GM12878 (cell line): Measurements from ENCODE around the gene ROR2. TPM values are rescaled to one million over a fixed set of nuclear protein-coding genes. Genes with fewer than 3 reads are reported as not detected.

ENCODE experiments used
- ATAC-seq: fragments of 200-7000 bp; cut with Tn5 transposase; 3 replicates; pipeline ENCODE4 v1.9.1; 2020; ENCODE audit warnings: mild to moderate bottlenecking, moderate library complexity
- BruUV-seq: library from RNA; stranded (reverse); fragments of 400-500 nt; replicated peaks from 2 replicates; lab custom pipeline; 2021; lab: Mats Ljungman, UMichigan
- CTCF ChIA-PET: fragments of 300-600 bp; sonication (Branson Sonifier 250); formaldehyde crosslinking; extraction: SDS; loops from one replicate; lab custom pipeline; 2021; ENCODE audit warnings: inconsistent platforms; lab: Yijun Ruan, JAX
- POLR2A ChIA-PET: fragments of 350-600 bp; formaldehyde crosslinking; extraction: SDS; loops from one replicate; lab custom pipeline; 2021; ENCODE audit warnings: inconsistent platforms; lab: Charles Lee
- RAD21 ChIA-PET: fragments of 300-600 bp; sonication (Branson Sonifier 250); formaldehyde crosslinking; loops from one replicate; lab custom pipeline; 2023; ENCODE audit warnings: antibody characterized with exemption; ENCODE audit not compliant: unreplicated experiment; lab: Charles Lee
- SMC1A ChIA-PET: fragments of 300-600 bp; sonication (Branson Sonifier 250); formaldehyde crosslinking; loops from one replicate; lab custom pipeline; 2023; ENCODE audit not compliant: unreplicated experiment, uncharacterized antibody; lab: Charles Lee
- DNase-seq: peaks from one replicate; pipeline ENCODE4 v3.0.0-alpha.2; 2011; ENCODE audit warnings: low read depth, low spot score
- FAIRE-seq: peaks from 3 replicates; lab custom pipeline; 2011; peaks lifted over from hg19 to GRCh38; lab: Jason Lieb, UNC
- H2AFZ ChIP-seq: 2 replicates; pipeline ENCODE4 v1.6.0; 2011; ENCODE audit warnings: low read depth, low read length, control low read depth; ENCODE audit not compliant: control insufficient read depth
- H3K27ac ChIP-seq: 2 replicates; pipeline ENCODE4 v1.5.1; 2011; ENCODE audit warnings: control low read depth; ENCODE audit not compliant: control insufficient read depth, insufficient read depth
- H3K27me3 ChIP-seq, 2 experiments: replicated peaks in 1 of 2; 2 replicates each; pipeline versions ENCODE4 v1.6.0 to v1.6.1; 2011; ENCODE audit warnings: low read length in 1 of 2; ENCODE audit not compliant: control insufficient read depth in 2 of 2, insufficient read depth in 2 of 2
- H3K36me3 ChIP-seq, 2 experiments: 2 replicates each; pipeline ENCODE4 v1.5.1; 2011; ENCODE audit warnings: low read length in 1 of 2; ENCODE audit not compliant: control insufficient read depth in 2 of 2, insufficient read depth in 2 of 2
- H3K4me1 ChIP-seq: 2 replicates; pipeline ENCODE4 v1.6.1; 2011; ENCODE audit warnings: mild to moderate bottlenecking, low read length, moderate library complexity, mixed read lengths; ENCODE audit not compliant: control insufficient read depth, insufficient read depth
- H3K4me2 ChIP-seq: 2 replicates; pipeline ENCODE4 v1.6.0; 2011; ENCODE audit warnings: control low read depth; ENCODE audit not compliant: control insufficient read depth, insufficient read depth
- H3K4me3 ChIP-seq: fragments of 200-600 bp; sonication (generic); 2 replicates; pipeline ENCODE4 v1.5.1; 2016
- H3K79me2 ChIP-seq: 2 replicates; pipeline ENCODE4 v1.6.0; 2011; ENCODE audit warnings: low read length; ENCODE audit not compliant: control insufficient read depth, insufficient read depth
- H3K9ac ChIP-seq: 2 replicates; pipeline ENCODE4 v1.8.0; 2011; ENCODE audit warnings: low read length, control low read depth, mixed read lengths; ENCODE audit not compliant: control insufficient read depth, insufficient read depth
- H3K9me3 ChIP-seq: replicated peaks from 3 replicates; pipeline ENCODE4 v1.5.1; 2011; ENCODE audit warnings: mild to moderate bottlenecking, low read length; ENCODE audit not compliant: control insufficient read depth, insufficient read depth
- H4K20me1 ChIP-seq: 2 replicates; pipeline ENCODE4 v1.6.0; 2011; ENCODE audit not compliant: control insufficient read depth, insufficient read depth
- ETV6 ChIP-seq, 2 experiments: fragments of 450-650 bp in 1 of 2; IDR thresholded peaks in 1 of 2; conservative IDR thresholded peaks in 1 of 2; 2 replicates each; pipeline ENCODE4 v1.6.1; 2014; ENCODE audit warnings: antibody characterized with exemption in 1 of 2, borderline replicate concordance in 1 of 2, low read depth in 1 of 2, mild to moderate bottlenecking in 1 of 2, moderate library complexity in 1 of 2
- FOS ChIP-seq: IDR thresholded peaks from 3 replicates; pipeline ENCODE4 v1.6.1; 2011; ENCODE audit warnings: borderline replicate concordance; ENCODE audit not compliant: insufficient read length; ENCODE audit errors: extremely low read depth
- FOXM1 ChIP-seq: IDR thresholded peaks from 2 replicates; pipeline ENCODE4 v1.6.1; 2012; ENCODE audit warnings: low read depth, mild to moderate bottlenecking, inconsistent platforms, low read length, moderate library complexity
- GATAD2B ChIP-seq: fragments of 450-650 bp; conservative IDR thresholded peaks from 2 replicates; pipeline ENCODE4 v1.6.1; 2017; ENCODE audit warnings: low read depth, mild to moderate bottlenecking, moderate library complexity
- KDM1A ChIP-seq: fragments of 200-600 bp; sonication (generic); IDR thresholded peaks from 2 replicates; pipeline ENCODE4 v1.6.1; 2016; ENCODE audit warnings: borderline replicate concordance
- RELA ChIP-seq: fragments of 450-650 bp; IDR thresholded peaks from 2 replicates; pipeline ENCODE4 v1.8.0; 2014; ENCODE audit warnings: borderline replicate concordance; ENCODE audit not compliant: partially characterized antibody
- SREBF1 ChIP-seq: IDR thresholded peaks from 2 replicates; pipeline ENCODE4 v1.6.1; 2012; ENCODE audit warnings: mild to moderate bottlenecking, low read length
- TCF3 ChIP-seq: IDR thresholded peaks from 2 replicates; pipeline ENCODE4 v1.6.1; 2012; ENCODE audit warnings: low read depth, mild to moderate bottlenecking, low read length, borderline replicate concordance; ENCODE audit not compliant: insufficient read depth
- ZNF217 ChIP-seq: fragments of 450-650 bp; IDR thresholded peaks from 2 replicates; pipeline ENCODE4 v1.6.1; 2017; ENCODE audit warnings: antibody characterized with exemption, mild to moderate bottlenecking
- WGBS: methylation state at CpG from one replicate; pipeline ENCODE4 v1.1.6; 2016; ENCODE audit warnings: low lambda C conversion rate; ENCODE audit not compliant: insufficient replicate concordance, insufficient coverage; ENCODE audit errors: missing lambda C conversion rate; 5-methylcytosine and 5-hydroxymethylcytosine counted together
- in situ Hi-C: fragments of 300-500 bp; cut with MboI; formaldehyde crosslinking; loops from 9 replicates; pipeline ENCODE4 v1.14.3; 2018; ENCODE audit warnings: mixed read lengths
- intact Hi-C: fragments of 100-400 bp; cut with micrococcal nuclease; formaldehyde crosslinking; loops from one replicate; pipeline ENCODE4 v1.14.2; 2022; ENCODE audit not compliant: unreplicated experiment
- polyA plus RNA-seq, 11 experiments: library from polyadenylated mRNA; depleted of rRNA in 4 of 11; unstranded in 6 of 11; stranded (reverse) in 5 of 11; fragments of >200 nt; fragmentation: Nextera tagmentation in 4 of 11; fragmentation: Illumina TruSeq in 1 of 11; extraction: Ambion mirVana in 4 of 11; extraction: Trizol in 1 of 11; gene quantifications; 1 replicate in 1 of 11; 2 replicates in 10 of 11; pipeline versions ENCODE4 v1.2.1 to v1.2.3, GENCODE V29; 2011 to 2016; ENCODE audit warnings: inconsistent platforms in 2 of 11, missing spikeins in 2 of 11, low read depth in 1 of 11
- total RNA-seq, 4 experiments: library from RNA; depleted of rRNA in 3 of 4; stranded (reverse); fragments of >200 nt in 3 of 4; fragmentation: Illumina TruSeq in 1 of 4; extraction: Trizol in 1 of 4; gene quantifications; 2 replicates each; pipeline versions ENCODE4 v1.2.1 to v1.2.3, GENCODE V29; 2013 to 2021
- TF ChIP-seq, protein P1 (sequence below): fragments of 450-650 bp; IDR thresholded peaks from 2 replicates; pipeline ENCODE4 v1.6.1; 2017; ENCODE audit warnings: mild to moderate bottlenecking, moderate library complexity

ROR2 gene
- total and polyA plus RNA-seq, 10 of the 15 experiments (the other 5 are each of a cell fraction or from before 2014, with no cell fraction given): 0.03 to 0.05 TPM; not detected in 8

DNA sequence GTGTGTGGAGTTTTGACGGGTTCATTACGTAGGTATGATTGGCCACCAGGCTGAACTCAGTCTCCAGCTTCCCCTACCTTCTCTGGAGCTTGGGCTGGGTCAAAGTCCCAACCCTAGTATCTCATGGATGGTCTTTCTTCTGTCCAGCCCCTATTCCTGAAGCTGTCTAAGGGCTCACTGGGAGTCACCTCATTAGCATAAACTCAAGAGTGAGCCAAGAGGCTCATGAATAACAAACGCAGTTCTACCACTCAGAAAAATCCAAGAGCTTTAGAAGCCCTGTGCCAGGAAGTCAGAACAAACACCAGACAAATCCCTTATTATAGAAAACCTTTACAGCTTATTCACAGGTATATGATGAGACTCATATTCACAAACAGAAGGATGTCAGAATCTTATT lies 346.1 kb downstream of the ROR2 start:
- BruUV-seq: no TSS peak
- H3K9me3 ChIP-seq: no peaks in the 10 kb centered on the region
- no peak overlapping the region for H3K9ac ChIP-seq
- 2% methylated on average over 3 of the region's 3 CpGs for WGBS
- H3K79me2 ChIP-seq: no peaks in the 10 kb centered on the region
- ChIA-PET RAD21 (no interaction called here), SMC1A (interaction anchor here (0.6 to 0.7 kb wide), 2 partner anchors 13 to 33 kb away, joined by 3 read pairs; no protein-coding TSS in a partner anchor), POLR2A (no interaction called here), CTCF (interaction anchor here (0.5 to 0.6 kb wide), 2 partner anchors 11 to 14 kb away, joined by 3 to 4 read pairs; no protein-coding TSS in a partner anchor)
- TF ChIP-seq KDM1A (no peak), SREBF1 (no peak), FOXM1 (no peak), RELA (no peak), ETV6 (conservative IDR thresholded peaks at IDR 0.05 in 1 of 2, IDR thresholded peaks at IDR 0.05 in 1 of 2; ENCODE audit: borderline replicate concordance in 1 of 2, low read depth in 1 of 2) (no peak), TCF3 (no peak), ZNF217 (no peak), FOS (no peak), GATAD2B (no peak)
- TF ChIP-seq, protein P1, sequence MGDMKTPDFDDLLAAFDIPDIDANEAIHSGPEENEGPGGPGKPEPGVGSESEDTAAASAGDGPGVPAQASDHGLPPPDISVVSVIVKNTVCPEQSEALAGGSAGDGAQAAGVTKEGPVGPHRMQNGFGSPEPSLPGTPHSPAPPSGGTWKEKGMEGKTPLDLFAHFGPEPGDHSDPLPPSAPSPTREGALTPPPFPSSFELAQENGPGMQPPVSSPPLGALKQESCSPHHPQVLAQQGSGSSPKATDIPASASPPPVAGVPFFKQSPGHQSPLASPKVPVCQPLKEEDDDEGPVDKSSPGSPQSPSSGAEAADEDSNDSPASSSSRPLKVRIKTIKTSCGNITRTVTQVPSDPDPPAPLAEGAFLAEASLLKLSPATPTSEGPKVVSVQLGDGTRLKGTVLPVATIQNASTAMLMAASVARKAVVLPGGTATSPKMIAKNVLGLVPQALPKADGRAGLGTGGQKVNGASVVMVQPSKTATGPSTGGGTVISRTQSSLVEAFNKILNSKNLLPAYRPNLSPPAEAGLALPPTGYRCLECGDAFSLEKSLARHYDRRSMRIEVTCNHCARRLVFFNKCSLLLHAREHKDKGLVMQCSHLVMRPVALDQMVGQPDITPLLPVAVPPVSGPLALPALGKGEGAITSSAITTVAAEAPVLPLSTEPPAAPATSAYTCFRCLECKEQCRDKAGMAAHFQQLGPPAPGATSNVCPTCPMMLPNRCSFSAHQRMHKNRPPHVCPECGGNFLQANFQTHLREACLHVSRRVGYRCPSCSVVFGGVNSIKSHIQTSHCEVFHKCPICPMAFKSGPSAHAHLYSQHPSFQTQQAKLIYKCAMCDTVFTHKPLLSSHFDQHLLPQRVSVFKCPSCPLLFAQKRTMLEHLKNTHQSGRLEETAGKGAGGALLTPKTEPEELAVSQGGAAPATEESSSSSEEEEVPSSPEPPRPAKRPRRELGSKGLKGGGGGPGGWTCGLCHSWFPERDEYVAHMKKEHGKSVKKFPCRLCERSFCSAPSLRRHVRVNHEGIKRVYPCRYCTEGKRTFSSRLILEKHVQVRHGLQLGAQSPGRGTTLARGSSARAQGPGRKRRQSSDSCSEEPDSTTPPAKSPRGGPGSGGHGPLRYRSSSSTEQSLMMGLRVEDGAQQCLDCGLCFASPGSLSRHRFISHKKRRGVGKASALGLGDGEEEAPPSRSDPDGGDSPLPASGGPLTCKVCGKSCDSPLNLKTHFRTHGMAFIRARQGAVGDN: no peak
- no peak overlapping the region for H3K4me3 ChIP-seq
- no peaks in the 10 kb centered on the region for H3K36me3 ChIP-seq
- in situ Hi-C loops: no loop called here
- H2AFZ ChIP-seq: no peak overlapping the region
- DNase-seq: no peak
- H3K27ac ChIP-seq: no peak overlapping the region
- no peaks in the 10 kb centered on the region for H4K20me1 ChIP-seq
- intact Hi-C loops: no loop called here
- no peaks in the 10 kb centered on the region for H3K4me1 ChIP-seq
- FAIRE-seq: no peak
- no peaks in the 10 kb centered on the region for H3K27me3 ChIP-seq
- no peak for ATAC-seq
- H3K4me2 ChIP-seq: no peak overlapping the region
